Heart right ventricle (tissue), 16 donors: ENCODE data around the gene LDAH. TPM values are rescaled to one million over a fixed set of nuclear protein-coding genes. Genes with fewer than 3 reads are reported as not detected.

Experiments
- ATAC-seq, 8 donors: fragments of 200-7000 bp; cut with Tn5 transposase; one replicate each; pipeline ENCODE4 v1.9.1; 2020; ENCODE audit warnings: mild to moderate bottlenecking in 8 of 8, moderate library complexity in 8 of 8, moderate number of reproducible peaks in 1 of 8
- DNase-seq, 2 donors: peaks; one replicate each; pipeline ENCODE4 v3.0.0-alpha.2; 2020
- H3K27ac ChIP-seq, 10 donors: fragments of 200-600 bp; sonication (generic) in 2 of 10; one replicate each; pipeline versions ENCODE4 v1.5.0 to v1.8.0; 2020 to 2022; ENCODE audit warnings: mild to moderate bottlenecking in 3 of 10
- H3K27me3 ChIP-seq, 7 donors: fragments of 200-600 bp; one replicate each; pipeline ENCODE4 v1.8.0; 2021 to 2022; ENCODE audit warnings: mild to moderate bottlenecking in 2 of 7
- H3K36me3 ChIP-seq, 9 donors: fragments of 200-600 bp; sonication (generic) in 1 of 9; one replicate each; pipeline versions ENCODE4 v1.5.0 to v1.8.0; 2020 to 2022; ENCODE audit warnings: mild to moderate bottlenecking in 2 of 9
- H3K4me1 ChIP-seq, 9 donors: fragments of 200-600 bp; sonication (generic) in 1 of 9; one replicate each; pipeline versions ENCODE4 v1.5.0 to v1.8.0; 2020 to 2022; ENCODE audit warnings: mild to moderate bottlenecking in 4 of 9
- H3K4me3 ChIP-seq, 10 donors: fragments of 200-600 bp; sonication (generic) in 2 of 10; one replicate each; pipeline versions ENCODE4 v1.5.0 to v1.8.0; 2020 to 2022; ENCODE audit warnings: mild to moderate bottlenecking in 7 of 10, moderate library complexity in 2 of 10
- H3K9me3 ChIP-seq, 11 donors: fragments of 200-600 bp in 10 of 11; sonication (generic) in 2 of 11; one replicate each; pipeline versions ENCODE4 v1.5.0 to v1.8.0; 2013 to 2022; ENCODE audit warnings: mild to moderate bottlenecking in 2 of 11, control low read depth in 1 of 11, moderate library complexity in 1 of 11
- WGBS, 2 donors: extraction: QIAGEN DNeasy Blood & Tissue Kit; methylation state at CpG; one replicate each; pipeline ENCODE4 v1.1.7; 2013; ENCODE audit warnings: inconsistent platforms in 1 of 2; 5-methylcytosine and 5-hydroxymethylcytosine counted together
- intact Hi-C, 10 donors: fragments of 100-400 bp; cut with DNase I; formaldehyde crosslinking; loops; one replicate each; pipeline versions ENCODE4 v1.11.1 to v1.14.2; 2022
- polyA plus RNA-seq, 2 donors: library from polyadenylated mRNA; stranded (reverse); fragments of 200-250 nt; gene quantifications; one replicate each; pipeline ENCODE4 v1.2.3, GENCODE V29; 2013
- total RNA-seq, 10 donors: library from RNA; stranded (reverse); fragmentation: NEBNext Ultra II Directional in 3 of 10; extraction: Animal tissue kit (Norgen Biotek cat#: 25700) in 3 of 10; gene quantifications; one replicate each; pipeline versions ENCODE4 v1.2.1 to v1.2.4, GENCODE V29; 2021 to 2023
- TF ChIP-seq, protein P1 (sequence below), 9 donors: fragments of 200-600 bp; sonication (generic) in 2 of 9; IDR thresholded peaks; one replicate each; pipeline versions ENCODE4 v1.5.0 to v1.8.0; 2021 to 2022; ENCODE audit warnings: antibody characterized with exemption in 9 of 9, mild to moderate bottlenecking in 5 of 9, moderate library complexity in 1 of 9
- donor health status: Arrhythmogenic right ventricular cardiomyopathy.
- donor health status: ischemic (EF 13 %, LVEDD 7.1; RV severe dilation, severe dysfunction).
- donor health status: healthy with polysubstance abuse.
- donor health status: DM: no; HTN: yes; CAD: no.
- donor health status: DM: no; HTN: no; CAD: no.
- donor health status: ischemic (EF 25% LVEDD 6.9; RV normal size, moderate dysfunction).
- donor health status: ischemic (EF 25% LVEDD 5.7; RV mildly dilated, moderate dysfunction).
- donor health status: healthy.
- donor health status: DM: yes; HTN: yes; CAD: no.
- donor health status: Ischemic cardiomyopathy.
- donor health status: ischemic (EF 35%, LVEDD 5.7; RV mildly dilated, moderate dysfunction).
- donor health status: nonischemic (EF 11% LVEDD 7.7; RV severe dilation, severe dysfunction).
- donor health status: DM: yes; HTN: yes; CAD: no.
- donor health status: PGD.
- donor health status: ischemic (EF 29% LVEDD 5.4; RV normal size, mild dysfunction).
- donor health status: nonischemic (EF 23%, LVEDD 6.1; RV moderate dilation, normal function).

The LDAH gene
- total and polyA plus RNA-seq, 12 donors, result 1.5 to 11.3 (median 5.4) TPM

DNA sequence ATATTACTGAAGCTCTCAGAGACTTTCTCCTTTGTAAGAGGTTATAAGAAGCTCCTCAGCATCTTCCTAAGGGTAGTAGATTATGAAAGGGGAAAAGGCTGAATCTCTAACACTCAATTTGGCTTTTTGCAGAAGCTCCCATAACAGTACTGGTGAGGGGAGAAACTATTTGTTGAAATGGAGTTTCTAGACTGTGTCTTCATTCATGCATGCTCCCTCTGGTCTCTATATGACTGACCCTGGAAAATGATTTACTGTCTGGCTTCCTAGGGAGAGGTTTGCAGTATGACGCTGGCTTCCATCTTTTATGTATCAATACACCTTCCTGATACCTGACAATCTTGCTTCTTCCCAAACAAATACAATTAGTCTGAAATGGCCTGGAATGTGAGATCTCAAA is 63.9 kb downstream of the LDAH start:
- H3K27me3 ChIP-seq, result no peaks in the 10 kb centered on the region
- intact Hi-C loops, result no loop called here
- ATAC-seq, result no peak

DNA sequence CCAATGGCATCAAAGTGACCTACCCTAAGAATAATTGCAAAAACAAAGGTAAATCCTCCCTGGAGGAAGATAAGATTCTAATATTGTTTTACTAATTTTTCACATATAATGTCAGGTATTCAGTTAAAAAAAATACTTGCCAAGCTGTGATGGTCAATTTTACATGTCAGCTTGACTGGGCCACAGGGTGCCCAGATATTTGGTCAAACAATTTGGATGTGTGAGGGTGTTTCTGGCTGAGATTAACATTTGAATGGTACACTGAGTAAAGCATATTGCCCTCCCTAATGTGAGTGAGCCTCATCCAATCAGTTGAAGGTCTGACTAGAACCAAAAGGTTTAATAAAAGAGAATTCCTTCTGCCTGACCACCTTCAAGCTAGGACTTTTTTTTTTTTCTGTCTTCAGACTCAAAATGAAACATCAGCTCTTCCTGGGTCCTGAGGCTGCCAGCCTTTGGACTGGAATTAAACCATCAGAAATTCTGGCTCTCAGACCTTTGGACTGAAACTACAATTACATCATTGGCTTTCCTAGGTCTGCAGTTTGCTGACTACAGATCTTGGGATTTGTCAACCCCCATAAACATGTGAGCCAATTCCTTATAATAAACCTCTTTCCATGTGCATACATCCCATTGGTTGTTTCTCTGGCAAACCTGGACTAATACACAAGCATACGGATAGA is 65.4 kb downstream of the LDAH start:
- Histone ChIP-seq H3K27me3 (no peaks in the 10 kb centered on the region), H3K36me3 (peaks cover 0 to 14% (median 0%) of the 10 kb centered on the region in 9 donors), H3K27ac (no peak overlapping the region), H3K9me3 (peaks cover 0 to 25% (median under 1%) of the 10 kb centered on the region in 11 donors), H3K4me3 (no peak overlapping the region), H3K4me1 (no peaks in the 10 kb centered on the region)
- no peak for ATAC-seq
- 89 to 99% methylated on average over 1 of the region's 1 CpG for WGBS, 2 donors
- intact Hi-C loops, result no loop called here
- no peak for DNase-seq
- TF ChIP-seq, protein P1, sequence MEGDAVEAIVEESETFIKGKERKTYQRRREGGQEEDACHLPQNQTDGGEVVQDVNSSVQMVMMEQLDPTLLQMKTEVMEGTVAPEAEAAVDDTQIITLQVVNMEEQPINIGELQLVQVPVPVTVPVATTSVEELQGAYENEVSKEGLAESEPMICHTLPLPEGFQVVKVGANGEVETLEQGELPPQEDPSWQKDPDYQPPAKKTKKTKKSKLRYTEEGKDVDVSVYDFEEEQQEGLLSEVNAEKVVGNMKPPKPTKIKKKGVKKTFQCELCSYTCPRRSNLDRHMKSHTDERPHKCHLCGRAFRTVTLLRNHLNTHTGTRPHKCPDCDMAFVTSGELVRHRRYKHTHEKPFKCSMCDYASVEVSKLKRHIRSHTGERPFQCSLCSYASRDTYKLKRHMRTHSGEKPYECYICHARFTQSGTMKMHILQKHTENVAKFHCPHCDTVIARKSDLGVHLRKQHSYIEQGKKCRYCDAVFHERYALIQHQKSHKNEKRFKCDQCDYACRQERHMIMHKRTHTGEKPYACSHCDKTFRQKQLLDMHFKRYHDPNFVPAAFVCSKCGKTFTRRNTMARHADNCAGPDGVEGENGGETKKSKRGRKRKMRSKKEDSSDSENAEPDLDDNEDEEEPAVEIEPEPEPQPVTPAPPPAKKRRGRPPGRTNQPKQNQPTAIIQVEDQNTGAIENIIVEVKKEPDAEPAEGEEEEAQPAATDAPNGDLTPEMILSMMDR (IDR thresholded peaks at IDR 0.05), result no peak

More for the DNA sequence above, 63.9 kb downstream of the LDAH start:
- TF ChIP-seq, protein P1 (IDR thresholded peaks at IDR 0.05), result no peak
- H3K4me3 ChIP-seq, result no peak overlapping the region
- no peak for DNase-seq
- H3K4me1 ChIP-seq, result no peaks in the 10 kb centered on the region
- peaks cover 0 to 12% (median 0%) of the 10 kb centered on the region in 9 donors for H3K36me3 ChIP-seq
- 96 to 100% methylated on average over 1 of the region's 1 CpG for WGBS, 2 donors
- peaks cover 0 to 22% (median 0%) of the 10 kb centered on the region in 11 donors for H3K9me3 ChIP-seq
- no peak overlapping the region for H3K27ac ChIP-seq

DNA sequence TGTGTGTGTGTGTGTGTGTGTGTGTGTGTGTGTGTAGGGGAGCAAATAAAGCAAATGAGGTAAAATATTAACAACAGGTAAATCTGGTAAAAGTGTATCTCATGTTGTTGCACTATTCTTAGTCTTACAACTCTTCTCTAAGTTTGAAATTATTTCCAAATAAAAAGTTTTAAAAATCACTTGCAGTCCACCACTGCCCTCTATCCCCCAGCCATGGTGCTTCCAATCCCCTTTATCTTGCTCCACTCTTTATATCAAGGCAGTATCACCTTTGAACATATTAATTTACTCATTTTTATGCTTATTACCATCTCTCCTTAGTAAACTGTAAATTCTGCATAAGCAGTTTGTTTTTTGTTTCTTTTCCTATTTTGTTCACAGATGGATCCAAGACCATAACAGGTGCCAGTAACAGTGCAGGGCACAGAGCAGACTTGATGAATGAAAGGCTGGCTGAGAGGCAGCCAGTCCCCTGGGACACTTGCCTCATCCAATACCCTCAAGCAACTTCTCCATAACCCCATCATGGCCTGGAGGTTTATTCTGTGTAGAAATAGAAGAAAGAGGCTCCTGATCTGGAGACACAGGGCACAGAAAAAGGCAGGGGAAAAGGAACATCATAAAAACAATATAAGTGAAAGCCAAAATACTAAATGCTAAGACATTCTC is 67.6 kb downstream of the LDAH start:
- no peaks in the 10 kb centered on the region for H3K27me3 ChIP-seq
- intact Hi-C loops, result no loop called here

DNA sequence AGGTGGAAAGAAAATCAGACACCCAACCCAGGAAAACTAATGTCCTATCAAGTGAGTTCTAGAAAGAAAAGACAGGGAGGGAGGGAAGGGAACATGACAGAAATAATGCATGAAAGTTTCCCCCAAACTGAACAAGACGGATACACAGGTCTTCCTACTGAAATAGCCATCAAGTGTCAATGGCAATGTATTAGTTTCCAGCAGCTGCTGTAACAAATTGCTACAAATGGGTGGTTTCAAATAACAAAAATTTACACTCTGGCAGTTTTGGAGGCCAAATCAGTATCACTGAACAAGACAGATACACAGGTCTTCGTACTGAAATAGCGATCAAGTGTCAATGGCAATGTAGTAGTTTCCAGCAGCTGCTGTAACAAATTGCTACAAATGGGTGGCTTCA is 70.6 kb downstream of the LDAH start:
- ATAC-seq, result no peak
- Histone ChIP-seq H3K4me1 (peaks cover 0 to 3% (median 0%) of the 10 kb centered on the region in 9 donors), H3K27me3 (no peaks in the 10 kb centered on the region), H3K4me3 (no peak overlapping the region), H3K36me3 (peaks cover 0 to 13% (median 0%) of the 10 kb centered on the region in 9 donors), H3K9me3 (peaks cover 0 to 16% (median 4%) of the 10 kb centered on the region in 11 donors), H3K27ac (no peak overlapping the region)
- no peak for DNase-seq
- TF ChIP-seq, protein P1 (IDR thresholded peaks at IDR 0.05), result no peak
- intact Hi-C loops, result no loop called here
- WGBS, 2 donors, result 98 to 100% methylated on average over 3 of the region's 3 CpGs

More for the DNA sequence above, 67.6 kb downstream of the LDAH start:
- no peak for ATAC-seq
- H3K4me1 ChIP-seq, result no peaks in the 10 kb centered on the region
- peaks cover 0 to 25% (median 4%) of the 10 kb centered on the region in 11 donors for H3K9me3 ChIP-seq
- peaks cover 0 to 16% (median 0%) of the 10 kb centered on the region in 9 donors for H3K36me3 ChIP-seq
- no peak overlapping the region for H3K27ac ChIP-seq
- DNase-seq, result no peak
- no peak overlapping the region for H3K4me3 ChIP-seq
- TF ChIP-seq, protein P1 (IDR thresholded peaks at IDR 0.05), result peak in 2 of 9 donors; percentile 16 to 27
